HepG2 (cell line): Measurements from ENCODE around the gene SLC25A25. TPM values are rescaled to one million over a fixed set of nuclear protein-coding genes. Genes with fewer than 3 reads are reported as not detected.

Experiments used
- E2F5 ChIP-seq: sonication (generic); formaldehyde crosslinking; conservative IDR thresholded peaks from 2 replicates; pipeline ENCODE4 v1.4.0; 2020; ENCODE audit warnings: missing genetic modification reagents
- GLI4 ChIP-seq: sonication (generic); formaldehyde crosslinking; IDR thresholded peaks from 2 replicates; pipeline ENCODE4 v1.5.1; 2020; ENCODE audit warnings: missing genetic modification reagents, mild to moderate bottlenecking, moderate library complexity, borderline replicate concordance
- GMEB1 ChIP-seq: sonication (generic); formaldehyde crosslinking; IDR thresholded peaks from 2 replicates; pipeline ENCODE4 v1.5.1; 2020; ENCODE audit warnings: missing genetic modification reagents, mild to moderate bottlenecking, borderline replicate concordance
- HOXA5 ChIP-seq: sonication (generic); formaldehyde crosslinking; IDR thresholded peaks from 2 replicates; pipeline ENCODE4 v1.4.0; 2020; ENCODE audit warnings: missing genetic modification reagents
- KDM2A ChIP-seq: sonication (generic); formaldehyde crosslinking; IDR thresholded peaks from 2 replicates; pipeline ENCODE4 v1.4.0; 2020; ENCODE audit warnings: low read depth, missing genetic modification reagents, borderline replicate concordance
- KLF6 ChIP-seq: IDR thresholded peaks from 2 replicates; pipeline ENCODE4 v1.8.0; 2016; ENCODE audit warnings: missing biosample characterization, missing genetic modification reagents
- NFIB ChIP-seq: sonication (generic); formaldehyde crosslinking; IDR thresholded peaks from 2 replicates; pipeline ENCODE4 v1.9.0; 2021; ENCODE audit warnings: missing genetic modification reagents, mild to moderate bottlenecking, borderline replicate concordance
- SP4 ChIP-seq: sonication (generic); formaldehyde crosslinking; IDR thresholded peaks from 2 replicates; pipeline ENCODE4 v1.8.1; 2023; ENCODE audit warnings: mild to moderate bottlenecking, missing genetic modification reagents
- ZBTB38 ChIP-seq: sonication (generic); formaldehyde crosslinking; IDR thresholded peaks from 2 replicates; pipeline ENCODE4 v1.5.1; 2020; ENCODE audit warnings: mild to moderate bottlenecking, missing genetic modification reagents
- ZC3H13 ChIP-seq: sonication (generic); formaldehyde crosslinking; IDR thresholded peaks from 2 replicates; pipeline ENCODE4 v1.8.1; 2023; ENCODE audit warnings: mild to moderate bottlenecking, missing genetic modification reagents, moderate library complexity
- ZFP36L1 ChIP-seq: sonication (generic); formaldehyde crosslinking; IDR thresholded peaks from 2 replicates; pipeline ENCODE4 v1.8.0; 2022; ENCODE audit warnings: mild to moderate bottlenecking, missing genetic modification reagents, moderate library complexity
- ZFY ChIP-seq: sonication (generic); formaldehyde crosslinking; IDR thresholded peaks from 2 replicates; pipeline ENCODE4 v1.4.0; 2020; ENCODE audit warnings: missing genetic modification reagents
- ZMAT5 ChIP-seq: sonication (generic); formaldehyde crosslinking; IDR thresholded peaks from 2 replicates; pipeline ENCODE4 v1.5.0; 2020; ENCODE audit warnings: mild to moderate bottlenecking, low read depth, missing genetic modification reagents, borderline replicate concordance
- ZNF263 ChIP-seq: sonication (generic); formaldehyde crosslinking; IDR thresholded peaks from 2 replicates; pipeline ENCODE4 v1.4.0; 2020; ENCODE audit warnings: missing genetic modification reagents
- ZNF276 ChIP-seq: sonication (generic); formaldehyde crosslinking; IDR thresholded peaks from 2 replicates; pipeline ENCODE4 v1.4.0; 2020; ENCODE audit warnings: mild to moderate bottlenecking, low read depth, missing genetic modification reagents
- ZNF547 ChIP-seq: sonication (generic); formaldehyde crosslinking; IDR thresholded peaks from 2 replicates; pipeline ENCODE4 v1.5.1; 2020; ENCODE audit warnings: mild to moderate bottlenecking, missing genetic modification reagents
- ZNF563 ChIP-seq: sonication (generic); formaldehyde crosslinking; IDR thresholded peaks from 2 replicates; pipeline ENCODE4 v1.8.0; 2022; ENCODE audit warnings: mild to moderate bottlenecking, moderate library complexity, missing genetic modification reagents
- ZNF589 ChIP-seq: sonication (generic); formaldehyde crosslinking; conservative IDR thresholded peaks from 2 replicates; pipeline ENCODE4 v1.8.0; 2022; ENCODE audit warnings: mild to moderate bottlenecking, moderate library complexity, missing genetic modification reagents
- ZNF687 ChIP-seq: sonication (generic); formaldehyde crosslinking; IDR thresholded peaks from 2 replicates; pipeline ENCODE4 v1.5.1; 2020; ENCODE audit warnings: mild to moderate bottlenecking, missing genetic modification reagents, moderate library complexity
- ZNF709 ChIP-seq: sonication (generic); formaldehyde crosslinking; IDR thresholded peaks from 2 replicates; pipeline ENCODE4 v1.5.0; 2020; ENCODE audit warnings: mild to moderate bottlenecking, missing genetic modification reagents
- ZNF780A ChIP-seq: sonication (generic); formaldehyde crosslinking; IDR thresholded peaks from 2 replicates; pipeline ENCODE4 v1.8.0; 2022; ENCODE audit warnings: mild to moderate bottlenecking, missing genetic modification reagents, moderate library complexity
- polyA plus RNA-seq, 8 experiments: library from polyadenylated mRNA; depleted of rRNA in 3 of 8; stranded (reverse) in 7 of 8; unstranded in 1 of 8; fragments of >200 nt; fragmentation: Illumina TruSeq in 4 of 8; extraction: Trizol in 4 of 8; gene quantifications; 2 replicates each; pipeline versions ENCODE4 v1.2.1 to v1.2.3, GENCODE V29; 2011 to 2016; ENCODE audit warnings: low read depth in 4 of 8, missing spikeins in 1 of 8, mixed read lengths in 1 of 8; ENCODE audit not compliant: insufficient read depth in 1 of 8
- total RNA-seq, 5 experiments: library from RNA; depleted of rRNA; stranded (reverse); fragments of >200 nt; fragmentation: Illumina TruSeq; extraction: Trizol; gene quantifications; 2 replicates each; pipeline ENCODE4 v1.2.3, GENCODE V29; 2016; ENCODE audit warnings: low read depth in 1 of 5

Gene SLC25A25
- total and polyA plus RNA-seq, 2 of the 13 experiments (the other 11 are each of a cell fraction or from before 2014, with no cell fraction given), result 10.5 to 24.8 TPM

- TF ChIP-seq GMEB1 (peak; percentile 66; the same call in 1 of the 2 replicates), ZNF263 (CRISPR knock-in tag) (0 out of 2 replicates have a peak, but pooled peaks have one; percentile 26), KLF6 (CRISPR knock-in tag) (no peak), NFIB (no peak), ZFP36L1 (CRISPR knock-in tag) (no peak), ZNF709 (0 out of 2 replicates have a peak, but pooled peaks have one; percentile 54), GLI4 (peak; percentile 20; the same call in 1 of the 2 replicates), ZMAT5 (CRISPR knock-in tag) (no peak), KDM2A (CRISPR knock-in tag) (peak; percentile 32; the same call in 1 of the 2 replicates), ZNF687 (CRISPR knock-in tag) (peak; percentile 70; the same call in 1 of the 2 replicates), ZNF780A (CRISPR knock-in tag) (no peak), ZNF589 (CRISPR knock-in tag) (peak; percentile 52; the same call in 1 of the 2 replicates), ZNF276 (CRISPR knock-in tag) (0 out of 2 replicates have a peak, but pooled peaks have one; percentile 8), ZBTB38 (peak; percentile 34; the same call in 1 of the 2 replicates), ZFY (CRISPR knock-in tag) (peak; percentile 86), ZNF547 (peak; percentile 86; the same call in 1 of the 2 replicates), E2F5 (peak; percentile 61), HOXA5 (CRISPR knock-in tag) (no peak), ZNF563 (CRISPR knock-in tag) (peak; percentile 73; the same call in 1 of the 2 replicates), SP4 (CRISPR knock-in tag) (no peak), ZC3H13 (CRISPR knock-in tag) (peak; percentile 46; the same call in 1 of the 2 replicates)
These were observed 59.5 kb downstream of the SLC25A25 start, which contains the start of gene PTGES2 (continued) for GRCh38 chr9:128127568-128127989.
